Epithelial cell of umbilical artery (primary cell): ENCODE data around the gene NUDT4. TPM values are rescaled to one million over a fixed set of nuclear protein-coding genes. Genes with fewer than 3 reads are reported as not detected.

Experiments used
- total RNA-seq: library from RNA; depleted of rRNA; stranded (reverse); fragments of >200 nt; gene quantifications from 2 replicates; pipeline ENCODE4 v1.2.3, GENCODE V29; 2014

The NUDT4 gene
- total RNA-seq = 121 and 188 TPM in 2 replicates

GRCh38 chr12:93377252-93378195 is at the start of gene NUDT4:
NUDT4 (plus strand) TSS chr12:93377925; CDS start chr12:93378323, 398 bp downstream.

GRCh38 chr12:93441617-93442410 is 64.1 kb downstream of the NUDT4 start, which contains the start of gene UBE2N:
UBE2N (minus strand) TSS chr12:93441947; CDS start chr12:93441884, 63 bp downstream.

Other genes starting within 250 kb of the NUDT4 start
- 37.2 and 86.4 TPM in 2 replicates for gene UBE2N, start 64.0 kb downstream of the NUDT4 start, total RNA-seq
- gene MRPL42, start 89.6 kb downstream of the NUDT4 start, total RNA-seq = 79.5 and 79.9 TPM in 2 replicates
- 4.5 and 4.7 TPM in 2 replicates for gene SOCS2, start 194.8 kb downstream of the NUDT4 start, total RNA-seq